ENCODE data around the gene BLOC1S1.

BLOC1S1 gene

DNA sequence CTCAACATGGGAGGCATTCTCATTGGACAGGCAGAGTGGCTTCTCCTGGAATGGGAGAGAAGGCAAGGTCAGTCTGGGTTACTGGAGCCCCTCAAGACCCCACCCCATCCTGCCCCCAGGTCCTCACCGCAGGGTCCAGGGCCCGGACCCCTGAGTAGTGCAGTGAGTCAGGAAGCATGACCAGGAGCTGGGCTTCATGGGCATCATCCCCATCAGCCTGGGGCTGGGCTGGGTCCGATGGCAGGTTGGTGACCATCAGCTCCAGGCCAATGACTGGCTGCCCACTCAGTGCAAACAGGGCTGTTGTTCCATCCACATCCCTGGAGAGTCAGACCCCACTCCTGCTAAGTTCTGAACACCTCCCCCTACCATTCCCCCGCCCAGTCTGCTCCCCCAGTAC lies 21.2 kb upstream of the BLOC1S1 start:
- no peak for DNase-seq (ENCODE audit: low read depth)

- DNase-seq (ENCODE audit: low read depth) = no peak
Observed at GRCh38 chr12:55695349-55695748, 20.5 kb upstream of the BLOC1S1 start.

- DNase-seq (ENCODE audit: low read depth) = no peak
Observed at GRCh38 chr12:55696141-55696540, 19.7 kb upstream of the BLOC1S1 start.

- no peak for DNase-seq (ENCODE audit: low read depth)
Observed at GRCh38 chr12:55696796-55697462, 18.9 kb upstream of the BLOC1S1 start.

- no peak for DNase-seq (ENCODE audit: low read depth)
Observed at GRCh38 chr12:55697686-55698085, 18.2 kb upstream of the BLOC1S1 start.

DNA sequence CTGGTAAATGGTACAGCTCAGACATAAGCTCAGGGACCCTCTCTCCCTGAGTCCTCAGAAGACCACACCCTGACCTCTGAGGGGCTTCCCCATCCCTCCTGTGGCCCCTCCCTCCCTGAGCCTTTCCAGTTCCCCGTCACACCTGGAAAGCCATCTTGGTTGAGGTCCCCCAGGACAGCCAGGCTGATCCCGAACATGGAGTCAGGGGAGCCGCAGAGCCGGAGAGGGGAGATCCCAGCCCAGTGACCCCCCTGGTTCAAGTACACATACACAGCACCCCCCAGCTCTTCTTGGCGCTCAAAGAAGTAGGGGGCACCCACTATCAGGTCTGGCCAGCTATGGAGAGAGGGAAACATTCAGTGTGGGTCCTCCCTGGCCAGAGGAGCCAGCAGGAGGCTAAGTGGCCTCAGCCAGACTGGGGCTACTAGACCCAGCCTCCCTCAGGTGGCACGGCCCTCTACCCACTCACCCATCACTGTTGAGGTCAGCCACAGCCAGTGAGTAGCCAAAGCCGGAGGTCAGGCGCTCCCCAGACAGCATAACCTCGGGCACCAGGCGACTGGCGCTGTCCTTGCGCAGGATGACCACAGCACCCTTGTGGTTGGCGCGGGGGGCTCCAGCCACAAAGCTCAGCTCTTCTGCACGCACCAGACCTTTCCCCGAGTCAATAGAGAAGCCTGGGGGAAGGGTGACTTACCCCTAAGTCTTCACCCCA lies 17.4 kb upstream of the BLOC1S1 start:
- no peak for DNase-seq (ENCODE audit: low read depth)

- DNase-seq (ENCODE audit: low read depth) = no peak
Observed at GRCh38 chr12:55698965-55699364, 16.9 kb upstream of the BLOC1S1 start.

DNA sequence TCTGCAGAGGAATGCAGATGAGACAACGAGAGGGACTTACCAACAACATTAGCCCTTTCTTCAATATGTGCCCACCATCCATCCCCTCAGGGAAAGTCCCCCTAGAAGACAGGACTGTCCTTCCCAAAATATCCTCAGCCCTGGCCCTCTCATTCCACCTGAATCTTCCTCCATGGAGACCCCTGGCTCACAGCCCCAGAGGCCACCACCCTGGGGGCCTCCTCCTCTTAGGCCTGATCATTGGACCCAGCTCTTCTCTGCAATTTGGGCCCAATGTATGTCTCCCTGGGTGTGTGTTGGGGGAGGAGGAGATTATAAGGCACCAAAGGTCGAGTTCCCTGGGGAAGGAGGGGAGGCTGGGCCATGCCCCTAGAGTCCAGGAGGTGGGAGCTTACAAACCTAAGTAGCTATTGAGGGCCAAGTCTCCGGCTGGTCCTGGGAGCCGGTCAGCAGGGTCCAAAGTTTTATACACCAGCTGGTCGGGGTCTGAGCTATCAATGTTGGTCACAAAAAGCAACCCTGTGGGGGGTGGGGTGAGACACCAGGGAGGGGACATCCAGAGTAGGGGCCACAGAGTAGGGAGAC lies 16.3 kb upstream of the BLOC1S1 start:
- no peak for DNase-seq (ENCODE audit: low read depth)

DNA sequence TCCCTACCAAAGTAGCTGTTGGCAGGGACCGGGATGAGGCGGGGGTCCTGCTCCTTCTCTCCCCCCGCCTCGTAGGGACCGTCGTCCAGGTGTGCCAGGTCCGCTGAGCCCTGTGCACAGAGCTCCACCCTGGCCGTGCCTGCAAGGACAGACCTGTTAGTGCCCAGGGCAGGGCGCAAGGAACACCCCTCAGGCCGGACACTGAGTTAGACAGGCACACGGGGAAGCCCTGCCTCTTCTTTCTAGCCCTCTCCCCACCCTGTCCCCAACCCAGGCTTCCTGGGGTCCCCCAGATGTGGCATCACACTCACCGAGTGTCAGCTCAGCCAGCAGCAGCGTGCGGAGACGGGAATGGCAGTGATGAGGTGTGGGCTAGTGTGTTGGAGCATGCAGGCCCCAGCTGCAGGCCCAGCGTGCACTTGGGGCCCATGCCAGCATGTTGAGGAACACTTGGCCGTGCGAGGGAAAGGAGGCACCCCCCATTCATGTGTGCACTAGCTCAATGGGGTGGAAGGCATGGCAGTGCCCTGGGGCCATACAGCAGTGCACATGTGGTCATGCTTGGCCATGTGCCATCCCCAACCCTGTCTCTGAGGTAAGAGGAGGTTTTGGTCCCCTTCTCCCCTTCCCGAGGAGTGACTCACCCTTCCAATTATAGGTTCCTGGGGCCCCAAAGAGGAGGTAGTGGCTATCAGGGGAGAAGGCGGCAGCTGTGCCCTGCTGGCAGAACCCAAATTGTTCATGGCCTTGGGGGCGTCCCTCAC lies 15.4 kb upstream of the BLOC1S1 start:
- DNase-seq (ENCODE audit: low read depth) = no peak

DNA sequence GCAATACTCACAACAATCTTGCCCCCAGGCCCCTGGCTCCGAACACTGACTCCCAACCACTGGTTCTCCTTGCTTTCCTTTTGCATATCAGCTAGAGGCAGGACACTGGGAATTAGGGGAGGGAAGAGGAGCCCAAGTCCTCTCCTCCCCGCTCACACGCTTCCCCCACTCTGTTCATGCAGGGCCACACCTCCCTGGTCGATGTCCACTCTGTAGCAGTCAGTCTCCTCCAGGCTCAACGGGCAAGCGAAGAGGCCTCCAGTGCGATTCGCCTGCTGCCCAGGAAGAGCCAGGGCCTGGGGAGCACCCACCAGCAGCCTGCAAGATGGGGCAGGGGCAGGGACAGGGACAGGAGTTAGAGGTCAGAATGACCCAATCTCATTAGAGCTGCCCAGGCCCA lies 13.0 kb upstream of the BLOC1S1 start:
- DNase-seq (ENCODE audit: low read depth) = no peak

- no peak for DNase-seq (ENCODE audit: low read depth)
Observed at GRCh38 chr12:55703288-55703687, 12.6 kb upstream of the BLOC1S1 start.

- no peak for DNase-seq (ENCODE audit: low read depth)
Observed at GRCh38 chr12:55703901-55704761, 11.7 kb upstream of the BLOC1S1 start.

DNA sequence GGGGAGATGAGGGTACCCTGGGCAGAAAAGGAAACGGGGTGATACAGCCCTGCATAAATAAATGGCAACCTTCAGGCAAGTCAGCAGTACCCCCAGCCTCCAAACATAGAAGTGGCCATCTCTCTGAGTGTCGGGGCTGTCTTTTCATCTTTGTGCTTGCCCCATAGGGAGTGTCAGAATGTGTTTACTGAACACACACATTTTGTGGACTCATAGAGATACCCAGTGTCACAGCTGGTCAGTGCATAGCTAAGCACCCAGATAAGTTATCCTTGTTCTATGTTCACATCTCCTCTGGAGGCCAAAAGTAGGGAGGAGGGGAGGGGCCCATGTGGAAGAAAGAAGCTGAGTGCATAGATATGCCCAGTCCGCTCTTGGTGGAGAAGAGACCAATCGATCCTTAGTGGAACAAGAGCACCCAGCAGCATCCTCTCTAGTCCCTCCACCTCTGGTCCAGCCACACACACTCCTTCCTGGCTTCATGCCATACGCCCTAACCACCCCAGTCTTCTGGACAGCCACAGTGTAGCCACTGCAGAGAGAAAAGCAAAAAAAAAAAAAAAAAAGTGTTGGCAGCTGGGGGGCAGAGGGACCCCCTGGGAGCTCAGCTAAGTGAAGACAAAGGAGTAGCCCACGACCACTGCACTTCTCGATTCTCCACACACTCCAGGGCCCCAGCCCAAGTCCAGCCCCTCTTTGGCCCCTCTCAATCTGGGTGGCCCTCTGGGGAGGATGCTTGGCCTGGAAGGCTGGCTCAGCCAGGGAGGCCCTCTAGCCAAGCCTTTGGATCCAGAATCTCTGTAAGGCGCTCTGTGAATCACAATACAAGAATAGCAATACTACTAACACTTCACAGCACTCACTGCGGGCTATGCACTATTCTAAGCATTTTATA lies 10.8 kb upstream of the BLOC1S1 start:
- DNase-seq (ENCODE audit: low read depth) = no peak

DNA sequence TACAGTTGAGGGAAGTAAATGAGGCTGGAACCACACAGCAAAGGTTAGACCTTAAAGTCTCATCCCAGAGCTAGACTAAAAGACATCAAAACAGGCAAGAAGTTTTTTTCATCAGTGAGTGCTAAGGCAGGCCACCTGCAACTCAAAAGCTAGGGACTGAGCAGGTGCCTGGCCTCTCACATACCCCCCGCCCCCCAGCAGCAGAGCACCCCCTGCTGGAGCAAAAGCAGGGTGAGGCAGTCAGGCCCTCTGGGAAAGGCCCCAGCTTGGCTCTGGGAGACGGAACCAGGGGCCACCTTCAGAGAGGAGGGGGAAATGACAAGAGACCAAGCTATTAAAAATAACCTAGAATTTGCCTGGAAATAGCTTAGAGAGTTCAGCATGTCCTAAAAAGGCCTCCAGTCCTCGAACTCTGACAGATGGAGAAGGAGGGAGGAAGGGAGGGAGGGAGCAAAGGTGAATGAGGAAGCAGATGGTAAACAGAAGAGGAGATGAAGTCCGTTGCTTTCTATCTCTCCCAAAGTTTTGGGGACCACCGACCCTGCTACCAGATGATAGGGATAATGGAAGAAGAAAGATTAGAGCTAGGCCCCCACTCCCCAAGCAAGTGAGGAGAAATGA lies 10.0 kb upstream of the BLOC1S1 start:
- no peak for DNase-seq (ENCODE audit: low read depth)

- DNase-seq (ENCODE audit: low read depth) = no peak
Observed at GRCh38 chr12:55706568-55707218, 9.2 kb upstream of the BLOC1S1 start.

- DNase-seq (ENCODE audit: low read depth) = no peak
Observed at GRCh38 chr12:55707219-55707671, 8.6 kb upstream of the BLOC1S1 start.

DNA sequence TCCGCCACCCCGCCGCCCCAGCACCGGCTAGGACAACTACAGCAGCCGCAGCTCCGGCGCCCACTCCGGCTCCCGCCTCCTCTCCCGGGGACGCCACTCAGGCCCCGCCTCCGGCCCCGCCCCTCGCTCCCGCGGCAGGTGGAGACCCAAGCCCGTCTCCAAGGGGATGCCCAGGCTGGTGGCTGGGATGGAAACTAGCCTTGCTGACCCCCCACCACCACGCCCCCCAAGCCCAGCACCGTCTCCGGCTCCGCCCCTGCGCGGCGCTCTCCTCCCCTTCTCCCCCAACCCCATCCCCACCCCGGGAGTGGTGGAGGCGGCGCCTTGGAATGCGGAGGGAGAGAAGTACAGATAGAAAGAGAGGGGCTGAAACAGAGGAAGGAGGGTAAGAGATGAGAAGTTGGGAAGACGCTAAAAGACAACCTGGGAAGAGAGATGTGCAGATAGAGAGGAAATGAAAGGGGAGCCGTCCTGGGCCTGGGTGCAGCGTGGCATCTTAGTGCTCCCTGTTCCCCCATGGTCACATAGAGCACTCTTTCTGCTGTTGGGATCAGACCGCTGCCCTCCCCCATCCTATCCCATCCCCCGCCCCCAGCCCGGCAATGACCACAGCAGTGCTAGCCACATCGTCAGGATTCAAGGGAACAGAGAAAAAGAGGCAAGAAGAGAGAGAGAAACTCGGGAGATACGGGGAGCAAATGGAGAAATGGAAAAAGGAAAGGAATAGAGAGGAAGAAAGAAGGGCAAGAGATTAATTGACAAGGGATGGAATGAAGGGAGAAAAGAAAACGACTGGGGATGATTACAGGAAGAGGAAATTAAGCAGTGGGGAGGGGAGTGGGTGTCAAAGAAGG lies 7.8 kb upstream of the BLOC1S1 start, which contains the start of gene ITGA7:
Gene ITGA7 (minus strand): TSS at position 64 of the 854 bp plus-strand sequence. CDS start 222 bp downstream, outside the sequence.
- no peak for DNase-seq (ENCODE audit: low read depth)

DNA sequence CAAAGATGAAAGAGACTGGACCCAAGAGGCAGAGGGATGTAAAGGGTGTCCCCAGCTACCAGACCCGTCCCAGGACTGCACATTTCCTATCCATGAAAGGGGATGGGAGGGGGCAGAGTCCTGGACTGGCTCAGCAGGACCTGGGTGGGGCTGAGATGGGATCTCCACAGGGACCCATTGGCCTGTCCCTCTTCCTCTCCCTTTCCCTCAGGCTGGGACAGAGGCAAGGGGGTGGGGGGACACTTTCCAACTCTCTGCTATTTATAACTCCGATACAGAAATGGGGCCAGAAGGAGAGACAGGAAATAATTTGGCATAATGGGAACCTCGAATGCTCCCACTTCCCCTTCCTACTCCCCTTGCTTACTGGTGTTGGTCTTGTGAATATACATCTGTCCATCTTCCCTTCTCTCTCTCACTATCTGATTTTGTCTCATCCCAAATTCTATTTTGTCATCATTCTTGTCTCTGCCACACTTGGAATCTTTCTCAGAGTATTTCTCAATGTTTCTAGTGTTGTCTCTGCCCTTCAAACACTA lies 7.1 kb upstream of the BLOC1S1 start:
- DNase-seq (ENCODE audit: low read depth) = no peak
